GM12878 (cell line): ENCODE data around the gene ITSN1.

Source experiments
- ATF2 ChIP-seq: IDR thresholded peaks from 2 replicates; pipeline ENCODE4 v1.6.1; 2012; ENCODE audit warnings: low read length, inconsistent platforms
- CTCF ChIP-seq, 3 experiments: IDR thresholded peaks in 2 of 3; conservative IDR thresholded peaks in 1 of 3; 2 replicates each; pipeline ENCODE4 v1.5.1; 2011; ENCODE audit warnings: low read depth in 3 of 3, low read length in 3 of 3, mild to moderate bottlenecking in 3 of 3, control low read depth in 2 of 3, moderate library complexity in 2 of 3, inconsistent platforms in 1 of 3, mixed read lengths in 1 of 3; ENCODE audit not compliant: control insufficient read depth in 2 of 3, insufficient read depth in 1 of 3; ENCODE audit errors: extremely low read depth in 1 of 3
- FOS ChIP-seq: IDR thresholded peaks from 3 replicates; pipeline ENCODE4 v1.6.1; 2011; ENCODE audit warnings: borderline replicate concordance; ENCODE audit not compliant: insufficient read length; ENCODE audit errors: extremely low read depth
- HCFC1 ChIP-seq: fragments of 150-350 bp; IDR thresholded peaks from 2 replicates; pipeline ENCODE4 v1.6.1; 2014; ENCODE audit warnings: low read length
- HDAC2 ChIP-seq: fragments of 200-600 bp; sonication (generic); IDR thresholded peaks from 2 replicates; pipeline ENCODE4 v1.6.1; 2017
- POLR2AphosphoS5 ChIP-seq: IDR thresholded peaks from 2 replicates; pipeline ENCODE4 v1.6.1; 2011; ENCODE audit warnings: mild to moderate bottlenecking, low read length, inconsistent platforms
- RCOR1 ChIP-seq: conservative IDR thresholded peaks from 2 replicates; pipeline ENCODE4 v1.6.1; 2012; ENCODE audit warnings: low read depth, low read length, improper control_type of control experiment
- TARDBP ChIP-seq: IDR thresholded peaks from 2 replicates; pipeline ENCODE4 v1.6.1; 2016; ENCODE audit warnings: borderline replicate concordance

- no peak for TF ChIP-seq POLR2AphosphoS5
- no peak for TF ChIP-seq RCOR1
- no peak for TF ChIP-seq HDAC2
- TF ChIP-seq HCFC1 = no peak
- TF ChIP-seq CTCF (IDR thresholded peaks at IDR 0.05 in 2 of 3, conservative IDR thresholded peaks at IDR 0.05 in 1 of 3; ENCODE audit: control insufficient read depth in 2 of 3, extremely low read depth in 1 of 3, insufficient read depth in 1 of 3, low read depth in 3 of 3, low read length in 3 of 3) = no peak
- no peak for TF ChIP-seq FOS
- no peak for TF ChIP-seq TARDBP
- no peak for TF ChIP-seq ATF2
Measured at GRCh38 chr21:33861125-33861524, 218.8 kb downstream of the ITSN1 start.
